ENCODE measurements around the gene ACSS3.

The ACSS3 gene

GRCh38 chr12:81137801-81138200, 59.9 kb downstream of the ACSS3 start:
- Histone ChIP-seq H3K27me3 (ENCODE audit: control insufficient read depth, insufficient read depth, low read length) (no peaks in the 10 kb centered on the region), H3K9me3 (ENCODE audit: control insufficient read depth, insufficient read depth, low read length) (no peaks in the 10 kb centered on the region), H3K4me3 (ENCODE audit: low read length) (no peak overlapping the region), H3K27ac (ENCODE audit: low read length) (no peak overlapping the region), H3K4me1 (ENCODE audit: control insufficient read depth, insufficient read depth, low read length) (no peaks in the 10 kb centered on the region), H3K36me3 (ENCODE audit: control insufficient read depth, insufficient read depth, low read length) (no peaks in the 10 kb centered on the region)
- no CpG with 5 or more reads among the region's 2 CpGs for WGBS (ENCODE audit: insufficient coverage, insufficient read length)
- DNase-seq (ENCODE audit: low read depth, low spot score): no peak

- Histone ChIP-seq H3K9me3 (ENCODE audit: control insufficient read depth, insufficient read depth, low read length) (no peaks in the 10 kb centered on the region), H3K27me3 (ENCODE audit: control insufficient read depth, insufficient read depth, low read length) (no peaks in the 10 kb centered on the region), H3K36me3 (ENCODE audit: control insufficient read depth, insufficient read depth, low read length) (no peaks in the 10 kb centered on the region), H3K4me1 (ENCODE audit: control insufficient read depth, insufficient read depth, low read length) (no peaks in the 10 kb centered on the region), H3K27ac (ENCODE audit: low read length) (no peak overlapping the region), H3K4me3 (ENCODE audit: low read length) (no peak overlapping the region)
- no CpG with 5 or more reads among the region's 1 CpG for WGBS (ENCODE audit: insufficient coverage, insufficient read length)
- no peak for DNase-seq (ENCODE audit: low read depth, low spot score)
These were observed 63.3 kb downstream of the ACSS3 start for GRCh38 chr12:81141217-81141616.

GRCh38 chr12:81143057-81143456, 65.2 kb downstream of the ACSS3 start:
- no peaks in the 10 kb centered on the region for H3K36me3 ChIP-seq (ENCODE audit: control insufficient read depth, insufficient read depth, low read length)
- WGBS (ENCODE audit: insufficient coverage, insufficient read length): no CpG with 5 or more reads among the region's 5 CpGs
- no peak for DNase-seq (ENCODE audit: low read depth, low spot score)
- no peaks in the 10 kb centered on the region for H3K4me1 ChIP-seq (ENCODE audit: control insufficient read depth, insufficient read depth, low read length)
- H3K27me3 ChIP-seq (ENCODE audit: control insufficient read depth, insufficient read depth, low read length): no peaks in the 10 kb centered on the region
- H3K27ac ChIP-seq (ENCODE audit: low read length): no peak overlapping the region
- H3K4me3 ChIP-seq (ENCODE audit: low read length): no peak overlapping the region
- H3K9me3 ChIP-seq (ENCODE audit: control insufficient read depth, insufficient read depth, low read length): no peaks in the 10 kb centered on the region

- H3K36me3 ChIP-seq (ENCODE audit: control insufficient read depth, insufficient read depth, low read length): no peaks in the 10 kb centered on the region
- no peaks in the 10 kb centered on the region for H3K4me1 ChIP-seq (ENCODE audit: control insufficient read depth, insufficient read depth, low read length)
- no peaks in the 10 kb centered on the region for H3K9me3 ChIP-seq (ENCODE audit: control insufficient read depth, insufficient read depth, low read length)
- H3K27me3 ChIP-seq (ENCODE audit: control insufficient read depth, insufficient read depth, low read length): no peaks in the 10 kb centered on the region
- no peak overlapping the region for H3K27ac ChIP-seq (ENCODE audit: low read length)
- H3K4me3 ChIP-seq (ENCODE audit: low read length): no peak overlapping the region
- no CpG with 5 or more reads among the region's 3 CpGs for WGBS (ENCODE audit: insufficient coverage, insufficient read length)
- no peak for DNase-seq (ENCODE audit: low read depth, low spot score)
These were observed 68.6 kb downstream of the ACSS3 start for GRCh38 chr12:81146228-81147225.

- H3K9me3 ChIP-seq (ENCODE audit: control insufficient read depth, insufficient read depth, low read length): no peaks in the 10 kb centered on the region
- no CpG with 5 or more reads among the region's 4 CpGs for WGBS (ENCODE audit: insufficient coverage, insufficient read length)
- H3K36me3 ChIP-seq (ENCODE audit: control insufficient read depth, insufficient read depth, low read length): no peaks in the 10 kb centered on the region
- no peak overlapping the region for H3K4me3 ChIP-seq (ENCODE audit: low read length)
- H3K27me3 ChIP-seq (ENCODE audit: control insufficient read depth, insufficient read depth, low read length): no peaks in the 10 kb centered on the region
- no peaks in the 10 kb centered on the region for H3K4me1 ChIP-seq (ENCODE audit: control insufficient read depth, insufficient read depth, low read length)
- DNase-seq (ENCODE audit: low read depth, low spot score): no peak
- no peak overlapping the region for H3K27ac ChIP-seq (ENCODE audit: low read length)
These were observed 69.5 kb downstream of the ACSS3 start for GRCh38 chr12:81147292-81147919.

GRCh38 chr12:81150382-81150781, 72.5 kb downstream of the ACSS3 start:
- Histone ChIP-seq H3K4me1 (ENCODE audit: control insufficient read depth, insufficient read depth, low read length) (no peaks in the 10 kb centered on the region), H3K4me3 (ENCODE audit: low read length) (no peak overlapping the region), H3K27me3 (ENCODE audit: control insufficient read depth, insufficient read depth, low read length) (no peaks in the 10 kb centered on the region), H3K36me3 (ENCODE audit: control insufficient read depth, insufficient read depth, low read length) (no peaks in the 10 kb centered on the region), H3K27ac (ENCODE audit: low read length) (no peak overlapping the region), H3K9me3 (ENCODE audit: control insufficient read depth, insufficient read depth, low read length) (no peaks in the 10 kb centered on the region)
- WGBS (ENCODE audit: insufficient coverage, insufficient read length): no CpG with 5 or more reads among the region's 4 CpGs
- DNase-seq (ENCODE audit: low read depth, low spot score): no peak

- Histone ChIP-seq H3K4me3 (ENCODE audit: low read length) (no peak overlapping the region), H3K27ac (ENCODE audit: low read length) (no peak overlapping the region), H3K9me3 (ENCODE audit: control insufficient read depth, insufficient read depth, low read length) (no peaks in the 10 kb centered on the region), H3K4me1 (ENCODE audit: control insufficient read depth, insufficient read depth, low read length) (no peaks in the 10 kb centered on the region), H3K27me3 (ENCODE audit: control insufficient read depth, insufficient read depth, low read length) (no peaks in the 10 kb centered on the region), H3K36me3 (ENCODE audit: control insufficient read depth, insufficient read depth, low read length) (no peaks in the 10 kb centered on the region)
- WGBS (ENCODE audit: insufficient coverage, insufficient read length): no CpG with 5 or more reads among the region's 3 CpGs
- no peak for DNase-seq (ENCODE audit: low read depth, low spot score)
These were observed 82.0 kb downstream of the ACSS3 start for GRCh38 chr12:81159856-81160255.

- Histone ChIP-seq H3K4me1 (ENCODE audit: control insufficient read depth, insufficient read depth, low read length) (no peaks in the 10 kb centered on the region), H3K27ac (ENCODE audit: low read length) (no peak overlapping the region), H3K27me3 (ENCODE audit: control insufficient read depth, insufficient read depth, low read length) (no peaks in the 10 kb centered on the region), H3K4me3 (ENCODE audit: low read length) (no peak overlapping the region), H3K36me3 (ENCODE audit: control insufficient read depth, insufficient read depth, low read length) (no peaks in the 10 kb centered on the region), H3K9me3 (ENCODE audit: control insufficient read depth, insufficient read depth, low read length) (no peaks in the 10 kb centered on the region)
- WGBS (ENCODE audit: insufficient coverage, insufficient read length): no CpG with 5 or more reads among the region's 5 CpGs
- no peak for DNase-seq (ENCODE audit: low read depth, low spot score)
These were observed 83.8 kb downstream of the ACSS3 start for GRCh38 chr12:81161680-81162079.

GRCh38 chr12:81162391-81163136, 84.7 kb downstream of the ACSS3 start:
- Histone ChIP-seq H3K4me1 (ENCODE audit: control insufficient read depth, insufficient read depth, low read length) (no peaks in the 10 kb centered on the region), H3K4me3 (ENCODE audit: low read length) (no peak overlapping the region), H3K36me3 (ENCODE audit: control insufficient read depth, insufficient read depth, low read length) (no peaks in the 10 kb centered on the region), H3K27ac (ENCODE audit: low read length) (no peak overlapping the region), H3K27me3 (ENCODE audit: control insufficient read depth, insufficient read depth, low read length) (no peaks in the 10 kb centered on the region), H3K9me3 (ENCODE audit: control insufficient read depth, insufficient read depth, low read length) (no peaks in the 10 kb centered on the region)
- WGBS (ENCODE audit: insufficient coverage, insufficient read length): no CpG with 5 or more reads among the region's 4 CpGs
- DNase-seq (ENCODE audit: low read depth, low spot score): no peak

- H3K36me3 ChIP-seq (ENCODE audit: control insufficient read depth, insufficient read depth, low read length): no peaks in the 10 kb centered on the region
- H3K27ac ChIP-seq (ENCODE audit: low read length): no peak overlapping the region
- DNase-seq (ENCODE audit: low read depth, low spot score): no peak
- no peaks in the 10 kb centered on the region for H3K4me1 ChIP-seq (ENCODE audit: control insufficient read depth, insufficient read depth, low read length)
- no peaks in the 10 kb centered on the region for H3K9me3 ChIP-seq (ENCODE audit: control insufficient read depth, insufficient read depth, low read length)
- no peaks in the 10 kb centered on the region for H3K27me3 ChIP-seq (ENCODE audit: control insufficient read depth, insufficient read depth, low read length)
- H3K4me3 ChIP-seq (ENCODE audit: low read length): no peak overlapping the region
These were observed 86.9 kb downstream of the ACSS3 start for GRCh38 chr12:81164827-81165226.
